ENCODE results near the gene GBE1.
A peak's percentile ranks its signal among the peaks of the same experiment; 100 is the strongest.

GBE1 gene

GRCh38 chr3:81760924-81761903 lies at the start of gene GBE1:
GBE1 (minus strand) TSS chr3:81761645; CDS start chr3:81761517, 128 bp downstream.
- H3K36me3 ChIP-seq (ENCODE audit: insufficient read depth, low read length), result peaks cover 30% of the 10 kb centered on the region
- H3K27me3 ChIP-seq (ENCODE audit: insufficient read depth, low read length), result no peaks in the 10 kb centered on the region
- peaks cover 45% of the 10 kb centered on the region for H3K79me2 ChIP-seq (ENCODE audit: control insufficient read depth, insufficient read depth, low read length, unreplicated experiment)
- H2AFZ ChIP-seq (ENCODE audit: low read length, unreplicated experiment), result peak within 1 kb of the TSS; percentile 26
- H3K4me3 ChIP-seq (ENCODE audit: low read depth, low read length), result peak within 1 kb of the TSS; percentile 87
- H3K4me1 ChIP-seq (ENCODE audit: control insufficient read depth, insufficient read depth, low read length, unreplicated experiment), result peaks cover 50% of the 10 kb centered on the region
- H3K27ac ChIP-seq (ENCODE audit: low read depth, low read length), result peak within 1 kb of the TSS; percentile 94

GRCh38 chr3:81808900-81809299 lies 47.5 kb upstream of the GBE1 start:
- no peak overlapping the region for H3K4me3 ChIP-seq (ENCODE audit: low read depth, low read length)
- H2AFZ ChIP-seq (ENCODE audit: low read length, unreplicated experiment), result no peak overlapping the region
- H3K27ac ChIP-seq (ENCODE audit: low read depth, low read length), result no peak overlapping the region
- no peaks in the 10 kb centered on the region for H3K79me2 ChIP-seq (ENCODE audit: control insufficient read depth, insufficient read depth, low read length, unreplicated experiment)
- H3K4me1 ChIP-seq (ENCODE audit: control insufficient read depth, insufficient read depth, low read length, unreplicated experiment), result no peaks in the 10 kb centered on the region
- H3K36me3 ChIP-seq (ENCODE audit: insufficient read depth, low read length), result no peaks in the 10 kb centered on the region
- no peaks in the 10 kb centered on the region for H3K27me3 ChIP-seq (ENCODE audit: insufficient read depth, low read length)

GRCh38 chr3:81799403-81799802 lies 38.0 kb upstream of the GBE1 start:
- H3K27me3 ChIP-seq (ENCODE audit: insufficient read depth, low read length), result 0 out of 2 replicates have a peak, but pooled peaks cover 7% of the 10 kb centered on the region
- H3K27ac ChIP-seq (ENCODE audit: low read depth, low read length), result no peak overlapping the region
- H3K4me3 ChIP-seq (ENCODE audit: low read depth, low read length), result no peak overlapping the region
- H3K79me2 ChIP-seq (ENCODE audit: control insufficient read depth, insufficient read depth, low read length, unreplicated experiment), result no peaks in the 10 kb centered on the region
- no peaks in the 10 kb centered on the region for H3K36me3 ChIP-seq (ENCODE audit: insufficient read depth, low read length)
- no peaks in the 10 kb centered on the region for H3K4me1 ChIP-seq (ENCODE audit: control insufficient read depth, insufficient read depth, low read length, unreplicated experiment)
- H2AFZ ChIP-seq (ENCODE audit: low read length, unreplicated experiment), result no peak overlapping the region

- no peak overlapping the region for H3K27ac ChIP-seq (ENCODE audit: low read depth, low read length)
- no peak overlapping the region for H2AFZ ChIP-seq (ENCODE audit: low read length, unreplicated experiment)
These were observed 32.0 kb upstream of the GBE1 start for GRCh38 chr3:81793410-81793809.

GRCh38 chr3:81790117-81790516 lies 28.7 kb upstream of the GBE1 start:
- H3K27me3 ChIP-seq (ENCODE audit: insufficient read depth, low read length), result no peaks in the 10 kb centered on the region
- no peaks in the 10 kb centered on the region for H3K79me2 ChIP-seq (ENCODE audit: control insufficient read depth, insufficient read depth, low read length, unreplicated experiment)
- no peak overlapping the region for H3K4me3 ChIP-seq (ENCODE audit: low read depth, low read length)
- H3K27ac ChIP-seq (ENCODE audit: low read depth, low read length), result no peak overlapping the region
- H3K36me3 ChIP-seq (ENCODE audit: insufficient read depth, low read length), result no peaks in the 10 kb centered on the region
- H3K4me1 ChIP-seq (ENCODE audit: control insufficient read depth, insufficient read depth, low read length, unreplicated experiment), result no peaks in the 10 kb centered on the region
- no peak overlapping the region for H2AFZ ChIP-seq (ENCODE audit: low read length, unreplicated experiment)

More at GRCh38 chr3:81793410-81793809, 32.0 kb upstream of the GBE1 start:
- no peaks in the 10 kb centered on the region for H3K36me3 ChIP-seq (ENCODE audit: insufficient read depth, low read length)
- no peaks in the 10 kb centered on the region for H3K79me2 ChIP-seq (ENCODE audit: control insufficient read depth, insufficient read depth, low read length, unreplicated experiment)
- H3K27me3 ChIP-seq (ENCODE audit: insufficient read depth, low read length), result no peaks in the 10 kb centered on the region
- H3K4me1 ChIP-seq (ENCODE audit: control insufficient read depth, insufficient read depth, low read length, unreplicated experiment), result no peaks in the 10 kb centered on the region
- no peak overlapping the region for H3K4me3 ChIP-seq (ENCODE audit: low read depth, low read length)

GRCh38 chr3:81789691-81790090 lies 28.2 kb upstream of the GBE1 start:
- Histone ChIP-seq H2AFZ (ENCODE audit: low read length, unreplicated experiment) (no peak overlapping the region), H3K4me1 (ENCODE audit: control insufficient read depth, insufficient read depth, low read length, unreplicated experiment) (no peaks in the 10 kb centered on the region)

GRCh38 chr3:81788610-81789009 lies 27.2 kb upstream of the GBE1 start:
- Histone ChIP-seq H2AFZ (ENCODE audit: low read length, unreplicated experiment) (no peak overlapping the region), H3K4me3 (ENCODE audit: low read depth, low read length) (no peak overlapping the region), H3K4me1 (ENCODE audit: control insufficient read depth, insufficient read depth, low read length, unreplicated experiment) (no peaks in the 10 kb centered on the region), H3K27ac (ENCODE audit: low read depth, low read length) (no peak overlapping the region), H3K27me3 (ENCODE audit: insufficient read depth, low read length) (no peaks in the 10 kb centered on the region), H3K36me3 (ENCODE audit: insufficient read depth, low read length) (no peaks in the 10 kb centered on the region), H3K79me2 (ENCODE audit: control insufficient read depth, insufficient read depth, low read length, unreplicated experiment) (no peaks in the 10 kb centered on the region)

More at GRCh38 chr3:81789691-81790090, 28.2 kb upstream of the GBE1 start:
- no peaks in the 10 kb centered on the region for H3K27me3 ChIP-seq (ENCODE audit: insufficient read depth, low read length)
- no peak overlapping the region for H3K27ac ChIP-seq (ENCODE audit: low read depth, low read length)
- no peaks in the 10 kb centered on the region for H3K36me3 ChIP-seq (ENCODE audit: insufficient read depth, low read length)
- H3K4me3 ChIP-seq (ENCODE audit: low read depth, low read length), result no peak overlapping the region
- no peaks in the 10 kb centered on the region for H3K79me2 ChIP-seq (ENCODE audit: control insufficient read depth, insufficient read depth, low read length, unreplicated experiment)

- Histone ChIP-seq H3K36me3 (ENCODE audit: insufficient read depth, low read length) (no peaks in the 10 kb centered on the region), H3K4me1 (ENCODE audit: control insufficient read depth, insufficient read depth, low read length, unreplicated experiment) (no peaks in the 10 kb centered on the region), H3K4me3 (ENCODE audit: low read depth, low read length) (no peak overlapping the region), H3K27me3 (ENCODE audit: insufficient read depth, low read length) (no peaks in the 10 kb centered on the region), H3K27ac (ENCODE audit: low read depth, low read length) (no peak overlapping the region), H2AFZ (ENCODE audit: low read length, unreplicated experiment) (no peak overlapping the region), H3K79me2 (ENCODE audit: control insufficient read depth, insufficient read depth, low read length, unreplicated experiment) (no peaks in the 10 kb centered on the region)
These were observed 26.6 kb upstream of the GBE1 start for GRCh38 chr3:81788044-81788443.

GRCh38 chr3:81782585-81782984 lies 21.1 kb upstream of the GBE1 start:
- no peaks in the 10 kb centered on the region for H3K79me2 ChIP-seq (ENCODE audit: control insufficient read depth, insufficient read depth, low read length, unreplicated experiment)
- H2AFZ ChIP-seq (ENCODE audit: low read length, unreplicated experiment), result no peak overlapping the region
- H3K27me3 ChIP-seq (ENCODE audit: insufficient read depth, low read length), result no peaks in the 10 kb centered on the region
- H3K4me1 ChIP-seq (ENCODE audit: control insufficient read depth, insufficient read depth, low read length, unreplicated experiment), result no peaks in the 10 kb centered on the region
- no peaks in the 10 kb centered on the region for H3K36me3 ChIP-seq (ENCODE audit: insufficient read depth, low read length)
- no peak overlapping the region for H3K4me3 ChIP-seq (ENCODE audit: low read depth, low read length)
- no peak overlapping the region for H3K27ac ChIP-seq (ENCODE audit: low read depth, low read length)

- Histone ChIP-seq H3K27me3 (ENCODE audit: insufficient read depth, low read length) (no peaks in the 10 kb centered on the region), H3K4me3 (ENCODE audit: low read depth, low read length) (no peak overlapping the region), H2AFZ (ENCODE audit: low read length, unreplicated experiment) (no peak overlapping the region), H3K79me2 (ENCODE audit: control insufficient read depth, insufficient read depth, low read length, unreplicated experiment) (no peaks in the 10 kb centered on the region), H3K4me1 (ENCODE audit: control insufficient read depth, insufficient read depth, low read length, unreplicated experiment) (no peaks in the 10 kb centered on the region), H3K27ac (ENCODE audit: low read depth, low read length) (no peak overlapping the region), H3K36me3 (ENCODE audit: insufficient read depth, low read length) (no peaks in the 10 kb centered on the region)
These were observed 17.3 kb upstream of the GBE1 start for GRCh38 chr3:81778678-81779182.

- Histone ChIP-seq H3K27me3 (ENCODE audit: insufficient read depth, low read length) (no peaks in the 10 kb centered on the region), H3K27ac (ENCODE audit: low read depth, low read length) (no peak overlapping the region), H3K79me2 (ENCODE audit: control insufficient read depth, insufficient read depth, low read length, unreplicated experiment) (no peaks in the 10 kb centered on the region), H3K4me3 (ENCODE audit: low read depth, low read length) (no peak overlapping the region), H3K4me1 (ENCODE audit: control insufficient read depth, insufficient read depth, low read length, unreplicated experiment) (no peaks in the 10 kb centered on the region), H3K36me3 (ENCODE audit: insufficient read depth, low read length) (no peaks in the 10 kb centered on the region), H2AFZ (ENCODE audit: low read length, unreplicated experiment) (no peak overlapping the region)
These were observed 15.2 kb upstream of the GBE1 start for GRCh38 chr3:81776643-81777042.
